K562 (cell line): ENCODE data around the gene ZSCAN21. TPM values are rescaled to one million over a fixed set of nuclear protein-coding genes. Genes with fewer than 3 reads are reported as not detected.

Source experiments
- CBX5 ChIP-seq: IDR thresholded peaks from 2 replicates; pipeline ENCODE4 v1.6.1; 2014; ENCODE audit warnings: low read depth, borderline replicate concordance
- FOXK1 ChIP-seq: sonication (generic); formaldehyde crosslinking; IDR thresholded peaks from 2 replicates; pipeline ENCODE4 v1.8.0; 2022; ENCODE audit warnings: missing genetic modification reagents, mild to moderate bottlenecking, borderline replicate concordance
- GTF2A2 ChIP-seq: IDR thresholded peaks from 2 replicates; pipeline ENCODE4 v1.6.1; 2016; ENCODE audit warnings: mild to moderate bottlenecking, missing genetic modification characterization, missing compliant biosample characterization
- HIVEP1 ChIP-seq: fragments of 250-450 bp; sonication (Bioruptor Pico); IDR thresholded peaks from 2 replicates; pipeline ENCODE4 v1.4.0; 2020; ENCODE audit warnings: mild to moderate bottlenecking
- HNRNPLL ChIP-seq: fragments of 200-400 bp; formaldehyde crosslinking; IDR thresholded peaks from 2 replicates; pipeline ENCODE4 v1.6.1; 2017; ENCODE audit warnings: low read length, low read depth, mild to moderate bottlenecking; ENCODE audit not compliant: poor library complexity, severe bottlenecking
- HNRNPUL1 ChIP-seq: fragments of 200-400 bp; formaldehyde crosslinking; IDR thresholded peaks from 2 replicates; pipeline ENCODE4 v1.6.1; 2017; ENCODE audit warnings: low read length
- MAFG ChIP-seq: fragments of 450-650 bp; conservative IDR thresholded peaks from 2 replicates; pipeline ENCODE4 v1.6.1; 2016; ENCODE audit warnings: missing genetic modification characterization, missing compliant biosample characterization
- MEIS2 ChIP-seq: fragments of 450-650 bp; IDR thresholded peaks from 2 replicates; pipeline ENCODE4 v1.6.1; 2014; ENCODE audit warnings: mild to moderate bottlenecking; ENCODE audit not compliant: partially characterized antibody
- SP1 ChIP-seq: sonication (generic); formaldehyde crosslinking; IDR thresholded peaks from 2 replicates; pipeline ENCODE4 v1.8.1; 2022; ENCODE audit warnings: mild to moderate bottlenecking, missing genetic modification reagents
- TCF3 ChIP-seq: sonication (generic); formaldehyde crosslinking; IDR thresholded peaks from 2 replicates; pipeline ENCODE4 v1.4.0; 2020; ENCODE audit warnings: mild to moderate bottlenecking, missing genetic modification reagents
- TEAD4 ChIP-seq, 2 experiments: sonication (generic) in 1 of 2; formaldehyde crosslinking in 1 of 2; IDR thresholded peaks; 2 replicates each; pipeline versions ENCODE4 v1.6.1 to v1.8.0; 2012 to 2022; ENCODE audit warnings: borderline replicate concordance in 1 of 2, inconsistent platforms in 1 of 2, low read length in 1 of 2, mild to moderate bottlenecking in 1 of 2, missing genetic modification reagents in 1 of 2
- ZNF134 ChIP-seq: fragments of 250-450 bp; sonication (Bioruptor Pico); conservative IDR thresholded peaks from 2 replicates; pipeline ENCODE4 v1.4.0; 2020
- polyA plus RNA-seq, 8 experiments: library from polyadenylated mRNA; depleted of rRNA in 4 of 8; stranded (reverse) in 5 of 8; unstranded in 3 of 8; fragments of >200 nt; fragmentation: Nextera tagmentation in 2 of 8; fragmentation: Illumina TruSeq in 1 of 8; extraction: Ambion mirVana in 2 of 8; extraction: Trizol in 1 of 8; gene quantifications; 2 replicates each; pipeline versions ENCODE4 v1.2.1 to v1.2.3, GENCODE V29; 2011 to 2014; ENCODE audit warnings: inconsistent platforms in 1 of 8, missing spikeins in 1 of 8
- total RNA-seq, 7 experiments: library from RNA; depleted of rRNA in 6 of 7; stranded (reverse); fragments of >200 nt in 6 of 7; fragmentation: Illumina TruSeq in 2 of 7; extraction: Trizol in 2 of 7; gene quantifications; 2 replicates each; pipeline versions ENCODE4 v1.2.1 to v1.2.3, GENCODE V29; 2011 to 2021; ENCODE audit warnings: low replicate concordance in 1 of 7
- TF ChIP-seq, protein P1 (sequence below): sonication (generic); formaldehyde crosslinking; IDR thresholded peaks from 2 replicates; pipeline ENCODE4 v1.8.0; 2022; ENCODE audit warnings: mild to moderate bottlenecking, missing genetic modification reagents, borderline replicate concordance
- TF ChIP-seq, protein P2 (sequence below): fragments of 450-650 bp; formaldehyde crosslinking; IDR thresholded peaks from 2 replicates; pipeline ENCODE4 v1.4.0; 2020; ENCODE audit warnings: mild to moderate bottlenecking, moderate library complexity
- TF ChIP-seq, protein P3 (sequence below): fragments of 250-450 bp; sonication (Bioruptor Pico); IDR thresholded peaks from 2 replicates; pipeline ENCODE4 v1.4.0; 2020
- TF ChIP-seq, protein P4 (sequence below): sonication (generic); formaldehyde crosslinking; IDR thresholded peaks from 2 replicates; pipeline ENCODE4 v1.8.0; 2022; ENCODE audit warnings: missing genetic modification reagents, mild to moderate bottlenecking, moderate library complexity, borderline replicate concordance

The ZSCAN21 gene
- total and polyA plus RNA-seq, 9 of the 15 experiments (the other 6 are each of a cell fraction or from before 2014, with no cell fraction given), result 5.9 to 15.5 (median 13.2) TPM

DNA sequence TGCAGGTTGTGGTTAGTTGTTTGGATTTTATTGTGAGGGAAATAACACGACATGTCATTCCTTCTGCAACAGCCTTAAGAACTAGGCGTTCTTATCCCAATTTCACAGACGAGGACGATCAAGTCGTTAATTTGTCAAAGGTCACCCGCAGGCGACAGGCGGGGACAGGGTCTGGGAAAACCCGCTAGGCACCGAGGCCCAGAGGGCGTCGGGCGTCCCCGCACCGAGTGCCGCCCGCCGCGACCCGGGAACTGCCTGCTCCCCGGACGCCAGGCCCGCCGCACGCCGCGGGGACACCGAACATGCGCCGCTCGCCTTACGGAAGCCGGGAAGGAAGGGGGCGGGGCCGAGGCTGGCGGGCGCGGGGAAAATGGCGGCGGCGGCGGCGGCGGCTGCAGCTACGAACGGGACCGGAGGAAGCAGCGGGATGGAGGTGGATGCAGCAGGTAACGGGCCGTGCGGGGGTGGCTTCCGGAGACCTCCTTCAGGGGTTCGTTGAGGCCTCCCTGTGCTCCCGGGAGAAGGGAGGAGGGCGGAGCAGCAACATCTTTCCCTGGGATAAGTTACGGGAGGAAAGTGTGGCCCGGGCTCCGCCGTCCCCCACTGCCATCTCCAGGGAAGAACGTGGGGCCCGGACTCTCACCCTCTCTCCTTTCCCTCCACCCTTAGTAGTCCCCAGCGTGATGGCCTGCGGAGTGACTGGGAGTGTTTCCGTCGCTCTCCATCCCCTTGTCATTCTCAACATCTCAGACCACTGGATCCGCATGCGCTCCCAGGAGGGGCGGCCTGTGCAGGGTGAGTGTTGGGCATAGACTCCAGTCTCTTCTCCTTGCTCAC, 39.3 kb downstream of the ZSCAN21 start, which contains the start of gene COPS6 (continued):
- TF ChIP-seq CBX5 (0 out of 2 replicates have a peak, but pooled peaks have one; percentile 35), TEAD4 (IDR thresholded peaks at IDR 0.05; ENCODE audit: low read length) (peak; percentile 53), TEAD4 (CRISPR knock-in tag; IDR thresholded peaks at IDR 0.05; ENCODE audit: borderline replicate concordance) (peak; percentile 98), HIVEP1 (CRISPR knock-in tag) (peak; percentile 74; the same call in 1 of the 2 replicates), MEIS2 (peak; percentile 47), ZNF134 (0 out of 2 replicates have a peak, but pooled peaks have one; percentile 22), SP1 (CRISPR knock-in tag) (peak; percentile 100), TCF3 (CRISPR knock-in tag) (no peak), GTF2A2 (tag) (peak; percentile 62), HNRNPUL1 (no peak), FOXK1 (CRISPR knock-in tag) (no peak), HNRNPLL (peak; percentile 39), MAFG (no peak)
- TF ChIP-seq, protein P1, sequence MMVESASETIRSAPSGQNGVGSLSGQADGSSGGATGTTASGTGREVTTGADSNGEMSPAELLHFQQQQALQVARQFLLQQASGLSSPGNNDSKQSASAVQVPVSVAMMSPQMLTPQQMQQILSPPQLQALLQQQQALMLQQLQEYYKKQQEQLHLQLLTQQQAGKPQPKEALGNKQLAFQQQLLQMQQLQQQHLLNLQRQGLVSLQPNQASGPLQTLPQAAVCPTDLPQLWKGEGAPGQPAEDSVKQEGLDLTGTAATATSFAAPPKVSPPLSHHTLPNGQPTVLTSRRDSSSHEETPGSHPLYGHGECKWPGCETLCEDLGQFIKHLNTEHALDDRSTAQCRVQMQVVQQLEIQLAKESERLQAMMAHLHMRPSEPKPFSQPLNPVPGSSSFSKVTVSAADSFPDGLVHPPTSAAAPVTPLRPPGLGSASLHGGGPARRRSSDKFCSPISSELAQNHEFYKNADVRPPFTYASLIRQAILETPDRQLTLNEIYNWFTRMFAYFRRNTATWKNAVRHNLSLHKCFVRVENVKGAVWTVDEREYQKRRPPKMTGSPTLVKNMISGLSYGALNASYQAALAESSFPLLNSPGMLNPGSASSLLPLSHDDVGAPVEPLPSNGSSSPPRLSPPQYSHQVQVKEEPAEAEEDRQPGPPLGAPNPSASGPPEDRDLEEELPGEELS, result peak; percentile 99
- TF ChIP-seq, protein P2, sequence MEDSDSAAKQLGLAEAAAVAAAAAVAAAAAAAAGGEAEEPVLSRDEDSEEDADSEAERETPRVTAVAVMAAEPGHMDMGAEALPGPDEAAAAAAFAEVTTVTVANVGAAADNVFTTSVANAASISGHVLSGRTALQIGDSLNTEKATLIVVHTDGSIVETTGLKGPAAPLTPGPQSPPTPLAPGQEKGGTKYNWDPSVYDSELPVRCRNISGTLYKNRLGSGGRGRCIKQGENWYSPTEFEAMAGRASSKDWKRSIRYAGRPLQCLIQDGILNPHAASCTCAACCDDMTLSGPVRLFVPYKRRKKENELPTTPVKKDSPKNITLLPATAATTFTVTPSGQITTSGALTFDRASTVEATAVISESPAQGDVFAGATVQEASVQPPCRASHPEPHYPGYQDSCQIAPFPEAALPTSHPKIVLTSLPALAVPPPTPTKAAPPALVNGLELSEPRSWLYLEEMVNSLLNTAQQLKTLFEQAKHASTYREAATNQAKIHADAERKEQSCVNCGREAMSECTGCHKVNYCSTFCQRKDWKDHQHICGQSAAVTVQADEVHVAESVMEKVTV, result peak; percentile 42; the same call in 1 of the 2 replicates
- TF ChIP-seq, protein P3, sequence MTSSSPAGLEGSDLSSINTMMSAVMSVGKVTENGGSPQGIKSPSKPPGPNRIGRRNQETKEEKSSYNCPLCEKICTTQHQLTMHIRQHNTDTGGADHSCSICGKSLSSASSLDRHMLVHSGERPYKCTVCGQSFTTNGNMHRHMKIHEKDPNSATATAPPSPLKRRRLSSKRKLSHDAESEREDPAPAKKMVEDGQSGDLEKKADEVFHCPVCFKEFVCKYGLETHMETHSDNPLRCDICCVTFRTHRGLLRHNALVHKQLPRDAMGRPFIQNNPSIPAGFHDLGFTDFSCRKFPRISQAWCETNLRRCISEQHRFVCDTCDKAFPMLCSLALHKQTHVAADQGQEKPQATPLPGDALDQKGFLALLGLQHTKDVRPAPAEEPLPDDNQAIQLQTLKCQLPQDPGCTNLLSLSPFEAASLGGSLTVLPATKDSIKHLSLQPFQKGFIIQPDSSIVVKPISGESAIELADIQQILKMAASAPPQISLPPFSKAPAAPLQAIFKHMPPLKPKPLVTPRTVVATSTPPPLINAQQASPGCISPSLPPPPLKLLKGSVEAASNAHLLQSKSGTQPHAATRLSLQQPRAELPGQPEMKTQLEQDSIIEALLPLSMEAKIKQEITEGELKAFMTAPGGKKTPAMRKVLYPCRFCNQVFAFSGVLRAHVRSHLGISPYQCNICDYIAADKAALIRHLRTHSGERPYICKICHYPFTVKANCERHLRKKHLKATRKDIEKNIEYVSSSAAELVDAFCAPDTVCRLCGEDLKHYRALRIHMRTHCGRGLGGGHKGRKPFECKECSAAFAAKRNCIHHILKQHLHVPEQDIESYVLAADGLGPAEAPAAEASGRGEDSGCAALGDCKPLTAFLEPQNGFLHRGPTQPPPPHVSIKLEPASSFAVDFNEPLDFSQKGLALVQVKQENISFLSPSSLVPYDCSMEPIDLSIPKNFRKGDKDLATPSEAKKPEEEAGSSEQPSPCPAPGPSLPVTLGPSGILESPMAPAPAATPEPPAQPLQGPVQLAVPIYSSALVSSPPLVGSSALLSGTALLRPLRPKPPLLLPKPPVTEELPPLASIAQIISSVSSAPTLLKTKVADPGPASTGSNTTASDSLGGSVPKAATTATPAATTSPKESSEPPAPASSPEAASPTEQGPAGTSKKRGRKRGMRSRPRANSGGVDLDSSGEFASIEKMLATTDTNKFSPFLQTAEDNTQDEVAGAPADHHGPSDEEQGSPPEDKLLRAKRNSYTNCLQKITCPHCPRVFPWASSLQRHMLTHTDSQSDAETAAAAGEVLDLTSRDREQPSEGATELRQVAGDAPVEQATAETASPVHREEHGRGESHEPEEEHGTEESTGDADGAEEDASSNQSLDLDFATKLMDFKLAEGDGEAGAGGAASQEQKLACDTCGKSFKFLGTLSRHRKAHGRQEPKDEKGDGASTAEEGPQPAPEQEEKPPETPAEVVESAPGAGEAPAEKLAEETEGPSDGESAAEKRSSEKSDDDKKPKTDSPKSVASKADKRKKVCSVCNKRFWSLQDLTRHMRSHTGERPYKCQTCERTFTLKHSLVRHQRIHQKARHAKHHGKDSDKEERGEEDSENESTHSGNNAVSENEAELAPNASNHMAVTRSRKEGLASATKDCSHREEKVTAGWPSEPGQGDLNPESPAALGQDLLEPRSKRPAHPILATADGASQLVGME, result peak; percentile 82; the same call in 1 of the 2 replicates
- TF ChIP-seq, protein P4, sequence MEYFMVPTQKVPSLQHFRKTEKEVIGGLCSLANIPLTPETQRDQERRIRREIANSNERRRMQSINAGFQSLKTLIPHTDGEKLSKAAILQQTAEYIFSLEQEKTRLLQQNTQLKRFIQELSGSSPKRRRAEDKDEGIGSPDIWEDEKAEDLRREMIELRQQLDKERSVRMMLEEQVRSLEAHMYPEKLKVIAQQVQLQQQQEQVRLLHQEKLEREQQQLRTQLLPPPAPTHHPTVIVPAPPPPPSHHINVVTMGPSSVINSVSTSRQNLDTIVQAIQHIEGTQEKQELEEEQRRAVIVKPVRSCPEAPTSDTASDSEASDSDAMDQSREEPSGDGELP (CRISPR knock-in tag), result peak; percentile 87
